Upper lobe of right lung (tissue), 1 donor: ENCODE measurements around the gene CDH1. TPM values are rescaled to one million over a fixed set of nuclear protein-coding genes. Genes with fewer than 3 reads are reported as not detected.

Source experiments
- ATAC-seq: fragments of 200-7000 bp; cut with Tn5 transposase; one replicate; pipeline ENCODE4 v1.9.1; 2020; ENCODE audit warnings: mild to moderate bottlenecking, moderate library complexity
- DNase-seq: peaks from one replicate; pipeline ENCODE4 v3.0.0-alpha.2; 2020
- H3K27ac ChIP-seq: fragments of 200-600 bp; one replicate; pipeline ENCODE4 v1.8.0; 2022
- H3K27me3 ChIP-seq: fragments of 200-600 bp; one replicate; pipeline ENCODE4 v1.8.0; 2022; ENCODE audit warnings: mild to moderate bottlenecking
- H3K36me3 ChIP-seq: fragments of 200-600 bp; one replicate; pipeline ENCODE4 v1.8.0; 2022
- H3K4me1 ChIP-seq: fragments of 200-600 bp; one replicate; pipeline ENCODE4 v1.8.0; 2022
- H3K4me3 ChIP-seq: fragments of 200-600 bp; one replicate; pipeline ENCODE4 v1.8.0; 2022; ENCODE audit warnings: mild to moderate bottlenecking
- H3K9me3 ChIP-seq: fragments of 200-600 bp; one replicate; pipeline ENCODE4 v1.8.0; 2022
- intact Hi-C: fragments of 100-400 bp; cut with DNase I; formaldehyde crosslinking; loops from one replicate; pipeline ENCODE4 v1.11.0; 2022
- total RNA-seq: library from RNA; stranded (reverse); fragmentation: NEBNext Ultra II Directional; extraction: Animal tissue kit (Norgen Biotek cat#: 25700); gene quantifications from one replicate; pipeline ENCODE4 v1.2.1, GENCODE V29; 2021
- TF ChIP-seq, protein P1 (sequence below): fragments of 200-600 bp; IDR thresholded peaks from one replicate; pipeline ENCODE4 v1.8.0; 2022; ENCODE audit warnings: antibody characterized with exemption
- donor health status: DM: no; HTN: yes; CAD: no; lungs with severe emphysema.

CDH1 gene
- total RNA-seq, 1 donor from 2014 or later, result 128 TPM

DNA sequence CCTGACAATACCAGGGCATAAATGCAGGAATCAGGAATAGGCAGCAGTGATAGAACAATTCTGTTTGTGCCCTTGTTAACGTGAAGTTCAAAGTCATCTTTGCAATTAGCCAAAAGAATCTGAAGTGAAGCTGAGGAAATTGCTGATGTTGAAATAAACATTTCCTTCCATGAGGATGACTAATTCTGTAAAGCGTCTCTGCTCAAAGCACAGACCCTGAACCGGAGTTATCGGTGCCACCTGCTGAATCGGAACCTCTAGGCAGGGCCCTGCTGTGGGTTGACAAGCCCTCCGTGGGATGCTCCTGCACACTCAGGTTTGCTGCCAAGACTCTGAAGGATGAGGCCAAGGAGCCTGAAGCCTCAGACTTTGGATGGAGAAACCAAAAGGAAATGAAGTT lies 37.0 kb upstream of the CDH1 start:
- H3K9me3 ChIP-seq, result no peaks in the 10 kb centered on the region
- peaks cover 3% of the 10 kb centered on the region for H3K4me1 ChIP-seq
- no peaks in the 10 kb centered on the region for H3K36me3 ChIP-seq
- intact Hi-C loops, result loop anchor here (10.0 kb wide), 1 partner anchor 105 kb away; no protein-coding TSS in a partner anchor
- no peak for DNase-seq
- ATAC-seq, result no peak
- TF ChIP-seq, protein P1, sequence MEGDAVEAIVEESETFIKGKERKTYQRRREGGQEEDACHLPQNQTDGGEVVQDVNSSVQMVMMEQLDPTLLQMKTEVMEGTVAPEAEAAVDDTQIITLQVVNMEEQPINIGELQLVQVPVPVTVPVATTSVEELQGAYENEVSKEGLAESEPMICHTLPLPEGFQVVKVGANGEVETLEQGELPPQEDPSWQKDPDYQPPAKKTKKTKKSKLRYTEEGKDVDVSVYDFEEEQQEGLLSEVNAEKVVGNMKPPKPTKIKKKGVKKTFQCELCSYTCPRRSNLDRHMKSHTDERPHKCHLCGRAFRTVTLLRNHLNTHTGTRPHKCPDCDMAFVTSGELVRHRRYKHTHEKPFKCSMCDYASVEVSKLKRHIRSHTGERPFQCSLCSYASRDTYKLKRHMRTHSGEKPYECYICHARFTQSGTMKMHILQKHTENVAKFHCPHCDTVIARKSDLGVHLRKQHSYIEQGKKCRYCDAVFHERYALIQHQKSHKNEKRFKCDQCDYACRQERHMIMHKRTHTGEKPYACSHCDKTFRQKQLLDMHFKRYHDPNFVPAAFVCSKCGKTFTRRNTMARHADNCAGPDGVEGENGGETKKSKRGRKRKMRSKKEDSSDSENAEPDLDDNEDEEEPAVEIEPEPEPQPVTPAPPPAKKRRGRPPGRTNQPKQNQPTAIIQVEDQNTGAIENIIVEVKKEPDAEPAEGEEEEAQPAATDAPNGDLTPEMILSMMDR, result no peak
- H3K4me3 ChIP-seq, result no peak overlapping the region
- H3K27ac ChIP-seq, result no peak overlapping the region
- no peaks in the 10 kb centered on the region for H3K27me3 ChIP-seq

DNA sequence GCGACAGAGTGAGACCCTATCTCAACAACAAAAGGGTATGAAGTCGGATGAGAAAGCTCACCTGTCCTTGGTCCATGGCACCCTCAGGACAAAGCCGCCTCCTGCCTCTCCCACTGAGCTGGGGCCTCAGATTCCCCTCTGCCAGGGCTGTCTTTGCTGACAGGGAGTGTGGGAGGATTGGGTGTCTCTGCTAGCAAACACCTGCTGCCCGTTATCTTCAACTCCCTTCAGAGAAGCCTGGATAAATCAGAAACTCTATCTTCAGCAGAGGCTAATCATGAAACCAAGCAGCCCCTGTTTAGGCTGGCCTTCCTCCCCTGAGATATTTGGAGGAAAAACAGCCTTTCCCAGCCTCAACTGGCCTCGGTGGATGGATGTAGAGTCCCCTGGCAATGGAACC lies 36.3 kb upstream of the CDH1 start:
- intact Hi-C loops, result loop anchor here (10.0 kb wide), 1 partner anchor 104 kb away; no protein-coding TSS in a partner anchor
- Histone ChIP-seq H3K36me3 (no peaks in the 10 kb centered on the region), H3K27ac (no peak overlapping the region), H3K27me3 (no peaks in the 10 kb centered on the region), H3K9me3 (no peaks in the 10 kb centered on the region), H3K4me3 (no peak overlapping the region), H3K4me1 (peaks cover 3% of the 10 kb centered on the region)
- no peak for ATAC-seq
- TF ChIP-seq, protein P1, result no peak
- no peak for DNase-seq

DNA sequence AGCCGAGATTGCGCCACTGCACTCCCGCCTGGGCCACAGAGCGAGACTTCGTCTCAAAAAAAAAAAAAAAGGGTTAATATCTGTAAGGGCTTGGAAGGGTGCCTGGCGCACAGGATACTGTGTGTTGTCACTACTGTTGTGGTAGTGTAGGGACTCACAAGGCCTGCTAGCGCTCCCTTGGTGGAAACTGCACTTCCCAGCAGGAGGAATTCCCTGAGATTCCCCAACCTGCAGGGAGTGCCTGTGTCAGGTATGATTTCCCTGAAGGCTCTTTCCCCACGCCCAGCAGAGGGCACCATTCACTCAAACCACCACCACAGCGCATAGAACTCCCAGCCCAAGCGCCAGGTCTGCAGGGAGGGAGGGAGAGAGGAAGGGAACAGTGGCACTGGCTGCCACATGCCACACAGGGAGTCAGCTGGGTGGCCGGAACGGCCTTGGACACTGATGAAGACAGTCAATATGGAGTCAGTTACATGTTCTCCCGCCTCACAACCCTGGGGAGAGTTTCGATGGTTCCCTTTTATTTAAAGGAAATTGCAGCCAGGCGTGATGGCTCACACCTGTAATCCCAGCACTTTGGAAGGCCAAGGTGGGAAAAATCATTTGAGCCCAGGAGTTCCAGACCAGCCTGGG lies 32.7 kb upstream of the CDH1 start:
- Histone ChIP-seq H3K27ac (no peak overlapping the region), H3K27me3 (no peaks in the 10 kb centered on the region), H3K36me3 (no peaks in the 10 kb centered on the region), H3K4me1 (peaks cover 3% of the 10 kb centered on the region), H3K9me3 (no peaks in the 10 kb centered on the region), H3K4me3 (no peak overlapping the region)
- TF ChIP-seq, protein P1, result peak; percentile 77
- intact Hi-C loops, result loop anchor here (10.0 kb wide), 1 partner anchor 100 kb away; no protein-coding TSS in a partner anchor
- peak; percentile 90 for DNase-seq
- ATAC-seq, result peak; percentile 94

DNA sequence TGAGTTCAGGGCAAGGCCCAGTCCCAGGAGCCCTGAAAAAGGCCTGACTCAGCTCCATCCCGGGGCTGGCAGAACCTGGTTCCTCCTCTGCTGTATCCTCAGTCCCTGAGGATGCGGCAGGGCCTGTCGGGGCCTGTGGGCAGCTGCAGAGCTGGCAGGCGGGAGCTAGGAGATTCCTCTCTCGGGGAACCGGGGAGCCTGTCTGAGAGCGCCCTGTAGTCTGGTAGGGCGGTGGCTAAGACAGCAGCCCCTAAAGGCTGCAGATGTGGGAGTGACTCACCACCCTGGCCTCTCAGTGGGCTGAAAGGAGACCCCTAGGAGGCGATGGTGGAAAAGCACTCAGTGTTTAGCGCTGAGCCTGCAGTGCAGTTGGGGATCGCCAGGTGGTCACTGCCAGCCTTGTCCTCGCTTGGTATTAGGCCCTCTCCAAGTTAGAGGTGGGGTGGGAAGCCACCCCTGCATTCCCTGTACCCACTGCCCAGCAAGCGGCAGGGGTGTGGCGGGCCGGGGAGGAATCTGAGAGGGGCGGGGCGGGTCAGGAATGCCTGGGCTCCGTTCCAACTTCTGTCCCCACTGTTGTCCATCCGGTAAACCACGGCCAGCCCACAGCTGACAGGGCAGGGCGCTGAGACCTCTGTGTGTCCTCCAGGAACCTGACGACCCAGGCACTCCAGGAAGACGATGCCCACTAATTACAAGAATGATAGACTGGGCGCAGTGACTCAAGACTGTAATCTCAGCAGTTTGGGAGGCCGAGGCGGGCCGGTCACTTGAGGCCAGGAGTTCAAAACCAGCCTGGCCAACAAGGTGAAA lies 29.5 kb upstream of the CDH1 start:
- ATAC-seq (peak; percentile 75), DNase-seq (peak; percentile 85)
- intact Hi-C loops, result loop anchor here (10.0 kb wide), 1 partner anchor 97 kb away; no protein-coding TSS in a partner anchor
- peaks cover 7% of the 10 kb centered on the region for H3K27me3 ChIP-seq
- H3K4me3 ChIP-seq, result no peak overlapping the region
- no peaks in the 10 kb centered on the region for H3K36me3 ChIP-seq
- peaks cover 3% of the 10 kb centered on the region for H3K4me1 ChIP-seq
- TF ChIP-seq, protein P1, result no peak
- H3K9me3 ChIP-seq, result no peaks in the 10 kb centered on the region
- H3K27ac ChIP-seq, result no peak overlapping the region

DNA sequence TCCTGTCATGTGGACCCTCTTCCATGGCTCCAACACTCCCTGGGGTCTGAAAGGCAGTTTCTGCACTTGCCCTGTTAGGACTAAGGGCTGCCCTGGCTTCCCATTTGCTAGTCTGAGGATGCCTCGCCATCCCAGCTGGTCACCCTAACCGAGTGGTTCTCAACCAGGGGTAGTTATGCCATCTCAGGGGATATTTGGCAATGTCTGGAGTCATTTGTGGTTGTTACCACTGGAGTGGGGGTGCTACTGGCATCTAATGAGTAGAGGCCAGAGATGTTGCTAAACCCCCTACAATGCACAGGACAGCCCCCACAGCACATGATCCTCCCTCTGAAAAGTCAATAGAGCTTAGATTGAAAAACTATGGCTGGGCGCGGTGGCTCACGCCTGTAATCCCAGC lies 26.9 kb upstream of the CDH1 start:
- Histone ChIP-seq H3K36me3 (no peaks in the 10 kb centered on the region), H3K9me3 (no peaks in the 10 kb centered on the region), H3K4me1 (no peaks in the 10 kb centered on the region), H3K4me3 (no peak overlapping the region), H3K27ac (no peak overlapping the region), H3K27me3 (peaks cover 7% of the 10 kb centered on the region)
- DNase-seq (no peak), ATAC-seq (no peak)
- TF ChIP-seq, protein P1, result no peak
- intact Hi-C loops, result no loop called here
